Measurements from ENCODE around the gene OR2C3.

OR2C3 gene

DNA sequence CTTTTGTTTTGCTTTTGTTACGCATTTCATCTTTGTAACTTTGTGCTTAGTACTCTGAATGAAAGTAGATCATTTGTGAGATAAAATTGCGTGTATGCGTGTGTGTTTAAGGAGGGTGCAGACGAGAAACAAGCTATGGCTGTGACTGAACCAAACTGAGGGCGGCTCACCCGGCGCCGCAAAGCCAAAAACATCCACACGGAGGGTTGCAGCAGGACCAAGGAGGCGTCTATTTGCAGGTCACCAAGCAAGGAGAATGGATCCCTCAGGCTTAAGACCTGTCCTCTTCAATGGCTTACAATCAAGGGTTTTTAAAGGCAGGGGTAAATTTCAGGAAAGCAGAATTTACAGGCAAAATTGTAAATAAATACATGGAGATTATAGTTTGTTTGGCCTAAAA lies 25.5 kb upstream of the OR2C3 start (continued):
- TF ChIP-seq TSHZ1 (tag by site-specific recombination; IDR thresholded peaks at IDR 0.05; ENCODE audit: borderline replicate concordance) (no peak), ZNF223 (tag by site-specific recombination; IDR thresholded peaks at IDR 0.05) (no peak)

DNA sequence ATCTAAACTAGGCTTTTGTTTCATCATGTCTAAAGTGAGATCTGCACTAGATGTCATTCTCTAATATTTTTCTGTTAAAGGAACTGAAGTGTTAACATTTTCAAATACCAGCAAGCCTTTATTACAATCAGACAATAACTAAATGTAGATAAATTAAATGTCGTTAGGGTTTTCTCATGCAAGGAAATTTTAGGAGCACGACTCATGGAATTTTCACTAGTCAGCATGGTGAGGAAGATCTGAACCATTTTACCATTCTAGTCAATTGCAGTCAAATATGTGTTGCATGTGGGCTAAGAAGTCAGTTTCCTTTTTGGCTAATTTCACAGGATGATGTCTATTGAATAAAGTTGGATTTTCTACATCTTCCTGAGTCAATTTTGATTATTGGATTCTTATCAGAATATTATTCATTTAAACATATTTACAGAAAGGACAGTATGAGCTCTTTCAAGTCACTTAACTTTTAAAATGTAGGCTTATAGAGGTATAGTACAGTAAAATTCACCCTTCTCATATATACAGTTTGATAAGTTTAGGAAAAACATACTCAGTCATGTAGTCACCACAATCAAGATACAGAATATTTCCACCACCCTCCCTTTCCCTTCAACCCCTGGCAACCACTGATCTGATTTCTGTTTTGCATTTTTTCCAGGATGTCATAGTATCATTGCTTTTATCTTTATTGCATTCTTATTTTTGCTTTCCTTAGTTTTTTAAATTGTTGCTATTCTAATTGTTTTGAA lies 21.9 kb upstream of the OR2C3 start:
- no peak overlapping the region for H3K4me3 ChIP-seq (ENCODE audit: low read depth, low read length)
- no peaks in the 10 kb centered on the region for H3K4me1 ChIP-seq (ENCODE audit: control insufficient read depth, insufficient read depth, low read length)
- ChIA-PET CTCF (no interaction called here), POLR2A (no interaction called here)
- no peak overlapping the region for H3K27ac ChIP-seq (ENCODE audit: extremely low read depth, low read depth, low read length)
- TF ChIP-seq ZNF10 (tag by site-specific recombination; IDR thresholded peaks at IDR 0.05): no peak
- no peak for TF ChIP-seq ZNF140 (tag by site-specific recombination; IDR thresholded peaks at IDR 0.05)
- no peak for TF ChIP-seq ZNF677 (tag by site-specific recombination; IDR thresholded peaks at IDR 0.05)
- TF ChIP-seq IKZF3 (tag by site-specific recombination; IDR thresholded peaks at IDR 0.05): no peak
- no peak for TF ChIP-seq MZF1 (tag by site-specific recombination; IDR thresholded peaks at IDR 0.05; ENCODE audit: borderline replicate concordance)
- TF ChIP-seq PATZ1 (tag by site-specific recombination; IDR thresholded peaks at IDR 0.05): no peak
- TF ChIP-seq ZNF423 (tag by site-specific recombination; IDR thresholded peaks at IDR 0.05): no peak
- no peak for TF ChIP-seq ZNF335 (tag by site-specific recombination; conservative IDR thresholded peaks at IDR 0.05)
- TF ChIP-seq, protein P1, sequence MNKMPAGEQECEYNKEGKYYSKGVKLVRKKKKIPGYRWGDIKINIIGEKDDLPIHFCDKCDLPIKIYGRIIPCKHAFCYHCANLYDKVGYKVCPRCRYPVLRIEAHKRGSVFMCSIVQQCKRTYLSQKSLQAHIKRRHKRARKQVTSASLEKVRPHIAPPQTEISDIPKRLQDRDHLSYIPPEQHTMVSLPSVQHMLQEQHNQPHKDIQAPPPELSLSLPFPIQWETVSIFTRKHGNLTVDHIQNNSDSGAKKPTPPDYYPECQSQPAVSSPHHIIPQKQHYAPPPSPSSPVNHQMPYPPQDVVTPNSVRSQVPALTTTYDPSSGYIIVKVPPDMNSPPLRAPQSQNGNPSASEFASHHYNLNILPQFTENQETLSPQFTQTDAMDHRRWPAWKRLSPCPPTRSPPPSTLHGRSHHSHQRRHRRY (tag by site-specific recombination; IDR thresholded peaks at IDR 0.05): no peak
- no peak for TF ChIP-seq PRDM6 (tag by site-specific recombination; IDR thresholded peaks at IDR 0.05)
- TF ChIP-seq ZNF184 (tag by site-specific recombination; IDR thresholded peaks at IDR 0.05): no peak
- no peaks in the 10 kb centered on the region for H3K36me3 ChIP-seq (ENCODE audit: control insufficient read depth in 2 of 2, insufficient read depth in 1 of 2, low read length in 2 of 2)
- no peaks in the 10 kb centered on the region for H3K9me3 ChIP-seq (ENCODE audit: control insufficient read depth, insufficient read depth, low read depth, low read length)

- H3K36me3 ChIP-seq (ENCODE audit: control insufficient read depth in 2 of 2, insufficient read depth in 1 of 2, low read length in 2 of 2): no peaks in the 10 kb centered on the region
- TF ChIP-seq ZNF626 (tag by site-specific recombination; IDR thresholded peaks at IDR 0.05) (no peak), ZNF10 (tag by site-specific recombination; IDR thresholded peaks at IDR 0.05) (no peak), ZFP37 (tag by site-specific recombination; IDR thresholded peaks at IDR 0.05) (no peak), ZNF138 (tag by site-specific recombination; IDR thresholded peaks at IDR 0.05; ENCODE audit: borderline replicate concordance) (no peak), ZNF747 (tag by site-specific recombination; IDR thresholded peaks at IDR 0.05) (no peak), FEZF1 (tag by site-specific recombination; IDR thresholded peaks at IDR 0.05) (no peak), ZNF350 (tag by site-specific recombination; IDR thresholded peaks at IDR 0.05) (no peak), ZNF510 (tag by site-specific recombination; IDR thresholded peaks at IDR 0.05; ENCODE audit: insufficient replicate concordance) (no peak), KLF9 (tag by site-specific recombination; IDR thresholded peaks at IDR 0.05; ENCODE audit: low read depth) (no peak), ZNF211 (tag by site-specific recombination; IDR thresholded peaks at IDR 0.05; ENCODE audit: low read depth) (no peak), ZBTB21 (tag by site-specific recombination; IDR thresholded peaks at IDR 0.05) (no peak), ZNF426 (tag by site-specific recombination; IDR thresholded peaks at IDR 0.05) (no peak), ZNF843 (tag by site-specific recombination; IDR thresholded peaks at IDR 0.05) (no peak)
- no peak overlapping the region for H3K4me3 ChIP-seq (ENCODE audit: low read depth, low read length)
- no peaks in the 10 kb centered on the region for H3K9me3 ChIP-seq (ENCODE audit: control insufficient read depth, insufficient read depth, low read depth, low read length)
- ChIA-PET CTCF (no interaction called here), POLR2A (no interaction called here)
- H3K4me1 ChIP-seq (ENCODE audit: control insufficient read depth, insufficient read depth, low read length): no peaks in the 10 kb centered on the region
- no peak overlapping the region for H3K27ac ChIP-seq (ENCODE audit: extremely low read depth, low read depth, low read length)
Measured at GRCh38 chr1:247552231-247552630, 16.0 kb upstream of the OR2C3 start.

Measured in HEK293 (cell line).